Astrocyte (in vitro differentiated cells and primary cell): ENCODE data around the gene POR. TPM values are rescaled to one million over a fixed set of nuclear protein-coding genes. Genes with fewer than 3 reads are reported as not detected.

ENCODE experiments used
- DNase-seq: peaks from one replicate; pipeline ENCODE4 v3.0.0-alpha.2; 2010; ENCODE audit warnings: low read depth
- FAIRE-seq: peaks from 2 replicates; lab custom pipeline; 2011; peaks lifted over from hg19 to GRCh38; lab: Jason Lieb, UNC
- H2AFZ ChIP-seq: 2 replicates; pipeline ENCODE4 v1.6.0; 2012; ENCODE audit warnings: low read depth, low read length, inconsistent platforms
- H3K27ac ChIP-seq: 2 replicates; pipeline ENCODE4 v1.5.1; 2011; ENCODE audit warnings: low read depth, low read length, inconsistent platforms
- H3K27me3 ChIP-seq: 2 replicates; pipeline ENCODE4 v1.6.0; 2011; ENCODE audit warnings: low read length, inconsistent platforms; ENCODE audit not compliant: insufficient read depth
- H3K36me3 ChIP-seq: 2 replicates; pipeline ENCODE4 v1.5.1; 2011; ENCODE audit warnings: low read length, inconsistent platforms; ENCODE audit not compliant: insufficient read depth
- H3K4me1 ChIP-seq: 2 replicates; pipeline ENCODE4 v1.5.1; 2011; ENCODE audit warnings: low read length, inconsistent platforms; ENCODE audit not compliant: insufficient read depth
- H3K4me2 ChIP-seq: 2 replicates; pipeline ENCODE4 v1.6.0; 2012; ENCODE audit warnings: low read length, inconsistent platforms
- H3K4me3 ChIP-seq: 2 replicates; pipeline ENCODE4 v1.5.1; 2011; ENCODE audit warnings: low read depth, mild to moderate bottlenecking, low read length, inconsistent platforms; ENCODE audit not compliant: insufficient read depth
- H3K79me2 ChIP-seq: 2 replicates; pipeline ENCODE4 v1.6.0; 2012; ENCODE audit warnings: mild to moderate bottlenecking, low read length, inconsistent platforms; ENCODE audit not compliant: insufficient read depth
- H3K9ac ChIP-seq: 2 replicates; pipeline ENCODE4 v1.6.0; 2012; ENCODE audit warnings: mild to moderate bottlenecking, low read length, inconsistent platforms
- H3K9me3 ChIP-seq: 2 replicates; pipeline ENCODE4 v1.5.1; 2012; ENCODE audit warnings: low read depth, mild to moderate bottlenecking, low read length, inconsistent platforms; ENCODE audit not compliant: insufficient read depth
- H4K20me1 ChIP-seq: 2 replicates; pipeline ENCODE4 v1.6.0; 2012; ENCODE audit warnings: low read length, inconsistent platforms; ENCODE audit not compliant: insufficient read depth
- H3K27ac Mint-ChIP-seq: one replicate; pipeline ENCODE4 v1.8.0; 2021; ENCODE audit warnings: mild to moderate bottlenecking, mixed read lengths; ENCODE audit not compliant: unreplicated experiment
- H3K27me3 Mint-ChIP-seq: one replicate; pipeline ENCODE4 v1.8.0; 2021; ENCODE audit warnings: low read depth, mixed read lengths; ENCODE audit not compliant: unreplicated experiment
- H3K36me3 Mint-ChIP-seq: one replicate; pipeline ENCODE4 v1.8.0; 2021; ENCODE audit warnings: low read depth, mixed read lengths; ENCODE audit not compliant: unreplicated experiment
- H3K4me1 Mint-ChIP-seq: one replicate; pipeline ENCODE4 v1.8.0; 2021; ENCODE audit warnings: low read depth, mixed read lengths; ENCODE audit not compliant: unreplicated experiment
- H3K4me3 Mint-ChIP-seq: one replicate; pipeline ENCODE4 v1.8.0; 2021; ENCODE audit warnings: mild to moderate bottlenecking, moderate library complexity, mixed read lengths; ENCODE audit not compliant: unreplicated experiment
- H3K9me3 Mint-ChIP-seq: one replicate; pipeline ENCODE4 v1.8.0; 2021; ENCODE audit warnings: mild to moderate bottlenecking, mixed read lengths; ENCODE audit not compliant: unreplicated experiment
- EZH2 ChIP-seq: IDR thresholded peaks from 2 replicates; pipeline ENCODE4 v1.6.1; 2012; ENCODE audit warnings: mild to moderate bottlenecking, low read length, inconsistent platforms; ENCODE audit not compliant: insufficient read depth
- microRNA-seq: library from miRNA; unstranded; fragments of <30 nt; microRNA quantifications from one replicate; pipeline ENCODE4 v1.2.0, GENCODE V29; 2020
- total RNA-seq: library from RNA; stranded (reverse); gene quantifications from 2 replicates; pipeline ENCODE4 v1.2.1, GENCODE V29; 2021
- TF ChIP-seq, protein P1 (sequence below): IDR thresholded peaks from 2 replicates; pipeline ENCODE4 v1.5.1; 2011; ENCODE audit warnings: low read depth, mild to moderate bottlenecking, inconsistent platforms, low read length, moderate library complexity; ENCODE audit not compliant: insufficient read depth

Gene POR
- total RNA-seq, 1 donor from 2014 or later, result 73.6 TPM

DNA sequence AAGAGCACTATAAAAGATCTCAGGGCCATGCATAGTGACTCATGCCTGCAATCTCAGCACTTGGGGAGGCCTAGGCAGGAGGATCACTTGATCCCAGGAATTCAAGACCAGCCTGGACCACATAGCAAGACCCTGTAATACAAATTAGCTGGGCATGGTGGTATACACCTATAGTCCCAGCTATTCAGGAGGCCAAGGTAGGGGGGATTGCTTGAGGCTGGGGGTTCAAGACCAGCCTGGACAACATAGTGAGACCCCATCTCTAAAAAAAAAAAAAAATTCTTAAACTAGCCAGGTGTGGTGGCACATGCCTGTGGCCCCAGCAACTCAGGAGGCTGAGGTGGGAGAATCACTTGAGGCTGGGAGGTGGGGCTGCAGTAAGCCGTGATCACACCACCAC, 117.0 kb downstream of the POR start:
- no peak overlapping the region for H3K9ac ChIP-seq
- Mint-ChIP-seq H3K4me3 (no peak overlapping the region), H3K36me3 (peaks cover 16% of the 10 kb centered on the region), H3K4me1 (peaks cover 4% of the 10 kb centered on the region), H3K27me3 (no peaks in the 10 kb centered on the region), H3K9me3 (no peaks in the 10 kb centered on the region), H3K27ac (no peak overlapping the region)
- TF ChIP-seq EZH2, result no peak
- TF ChIP-seq, protein P1, sequence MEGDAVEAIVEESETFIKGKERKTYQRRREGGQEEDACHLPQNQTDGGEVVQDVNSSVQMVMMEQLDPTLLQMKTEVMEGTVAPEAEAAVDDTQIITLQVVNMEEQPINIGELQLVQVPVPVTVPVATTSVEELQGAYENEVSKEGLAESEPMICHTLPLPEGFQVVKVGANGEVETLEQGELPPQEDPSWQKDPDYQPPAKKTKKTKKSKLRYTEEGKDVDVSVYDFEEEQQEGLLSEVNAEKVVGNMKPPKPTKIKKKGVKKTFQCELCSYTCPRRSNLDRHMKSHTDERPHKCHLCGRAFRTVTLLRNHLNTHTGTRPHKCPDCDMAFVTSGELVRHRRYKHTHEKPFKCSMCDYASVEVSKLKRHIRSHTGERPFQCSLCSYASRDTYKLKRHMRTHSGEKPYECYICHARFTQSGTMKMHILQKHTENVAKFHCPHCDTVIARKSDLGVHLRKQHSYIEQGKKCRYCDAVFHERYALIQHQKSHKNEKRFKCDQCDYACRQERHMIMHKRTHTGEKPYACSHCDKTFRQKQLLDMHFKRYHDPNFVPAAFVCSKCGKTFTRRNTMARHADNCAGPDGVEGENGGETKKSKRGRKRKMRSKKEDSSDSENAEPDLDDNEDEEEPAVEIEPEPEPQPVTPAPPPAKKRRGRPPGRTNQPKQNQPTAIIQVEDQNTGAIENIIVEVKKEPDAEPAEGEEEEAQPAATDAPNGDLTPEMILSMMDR, result no peak
- FAIRE-seq (no peak), DNase-seq (no peak)
- H3K79me2 ChIP-seq, result peaks cover 13% of the 10 kb centered on the region
- H3K4me3 ChIP-seq, result no peak overlapping the region
- no peaks in the 10 kb centered on the region for H3K4me1 ChIP-seq
- H3K36me3 ChIP-seq, result no peaks in the 10 kb centered on the region
- H2AFZ ChIP-seq, result no peak overlapping the region
- H3K9me3 ChIP-seq, result no peaks in the 10 kb centered on the region
- H3K4me2 ChIP-seq, result no peak overlapping the region
- no peaks in the 10 kb centered on the region for H3K27me3 ChIP-seq
- peaks cover 32% of the 10 kb centered on the region for H4K20me1 ChIP-seq
- no peak overlapping the region for H3K27ac ChIP-seq

Small RNA genes lying within 50 kb of the gene (microRNA-seq; reads per million reads assigned to microRNA genes)
- gene MIR4651, result 2.5 reads per million

Other genes with a start within 250 kb of the POR start
- gene HIP1, start 176.2 kb upstream of the POR start, total RNA-seq, result 14.0 and 15.4 TPM in 2 replicates
- gene CCL26, start 142.9 kb upstream of the POR start, total RNA-seq, result not detected in 2 replicates
- not detected in 2 replicates for gene CCL24, start 101.3 kb upstream of the POR start, total RNA-seq
- 54.7 and 55.0 TPM in 2 replicates for gene RHBDD2, start 36.1 kb upstream of the POR start, total RNA-seq
- 32.3 and 34.2 TPM in 2 replicates for gene TMEM120A, start 79.4 kb downstream of the POR start, total RNA-seq
- 45.3 and 46.2 TPM in 2 replicates for gene STYXL1, start 132.8 kb downstream of the POR start, total RNA-seq
- 193 and 202 TPM in 2 replicates for gene MDH2, start 133.0 kb downstream of the POR start, total RNA-seq